ENCODE measurements around the gene P4HA2.

DNA sequence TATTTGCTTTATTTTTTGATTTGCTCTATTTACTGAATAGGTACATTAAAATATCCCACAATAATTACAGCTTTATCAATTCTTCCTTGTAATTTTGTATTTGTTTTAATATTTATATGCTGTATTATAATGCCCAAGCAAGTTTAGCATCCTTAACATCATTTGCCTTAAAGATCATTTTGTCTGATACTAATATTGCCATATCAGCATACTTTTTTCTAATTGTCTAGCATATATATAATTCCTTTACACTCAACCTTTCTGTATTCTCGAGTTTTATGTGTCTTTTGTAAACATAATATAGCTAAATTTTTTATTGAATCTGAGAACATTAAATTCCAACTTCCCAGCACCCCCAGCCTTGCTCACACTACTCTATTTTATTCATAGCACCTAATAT, 64.7 kb downstream of the P4HA2 start:
- TF ChIP-seq, protein P1, sequence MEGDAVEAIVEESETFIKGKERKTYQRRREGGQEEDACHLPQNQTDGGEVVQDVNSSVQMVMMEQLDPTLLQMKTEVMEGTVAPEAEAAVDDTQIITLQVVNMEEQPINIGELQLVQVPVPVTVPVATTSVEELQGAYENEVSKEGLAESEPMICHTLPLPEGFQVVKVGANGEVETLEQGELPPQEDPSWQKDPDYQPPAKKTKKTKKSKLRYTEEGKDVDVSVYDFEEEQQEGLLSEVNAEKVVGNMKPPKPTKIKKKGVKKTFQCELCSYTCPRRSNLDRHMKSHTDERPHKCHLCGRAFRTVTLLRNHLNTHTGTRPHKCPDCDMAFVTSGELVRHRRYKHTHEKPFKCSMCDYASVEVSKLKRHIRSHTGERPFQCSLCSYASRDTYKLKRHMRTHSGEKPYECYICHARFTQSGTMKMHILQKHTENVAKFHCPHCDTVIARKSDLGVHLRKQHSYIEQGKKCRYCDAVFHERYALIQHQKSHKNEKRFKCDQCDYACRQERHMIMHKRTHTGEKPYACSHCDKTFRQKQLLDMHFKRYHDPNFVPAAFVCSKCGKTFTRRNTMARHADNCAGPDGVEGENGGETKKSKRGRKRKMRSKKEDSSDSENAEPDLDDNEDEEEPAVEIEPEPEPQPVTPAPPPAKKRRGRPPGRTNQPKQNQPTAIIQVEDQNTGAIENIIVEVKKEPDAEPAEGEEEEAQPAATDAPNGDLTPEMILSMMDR (IDR thresholded peaks at IDR 0.05) = no peak
- TF ChIP-seq EP300 (IDR thresholded peaks at IDR 0.05) (no peak), POLR2AphosphoS5 (IDR thresholded peaks at IDR 0.05) (no peak)
